IMR-90 (cell line): ENCODE measurements around the gene LMNTD2.

Experiments used
- BHLHE40 ChIP-seq: fragments of 150-350 bp; IDR thresholded peaks from 2 replicates; pipeline ENCODE4 v1.6.1; 2016; ENCODE audit warnings: mild to moderate bottlenecking, low read depth, low read length
- CEBPB ChIP-seq: IDR thresholded peaks from 2 replicates; pipeline ENCODE4 v1.6.1; 2012; ENCODE audit warnings: low read depth, low read length, improper control_type of control experiment
- FOS ChIP-seq: fragments of 150-350 bp; IDR thresholded peaks from 2 replicates; pipeline ENCODE4 v1.6.1; 2016; ENCODE audit warnings: low read depth, low read length
- MAFK ChIP-seq: IDR thresholded peaks from 2 replicates; pipeline ENCODE4 v1.6.1; 2012; ENCODE audit warnings: low read depth, low read length, improper control_type of control experiment
- MAZ ChIP-seq: IDR thresholded peaks from 2 replicates; pipeline ENCODE4 v1.6.1; 2012; ENCODE audit warnings: low read depth, mild to moderate bottlenecking, low read length, improper control_type of control experiment, moderate library complexity, borderline replicate concordance
- MXI1 ChIP-seq: IDR thresholded peaks from 2 replicates; pipeline ENCODE4 v1.6.1; 2012; ENCODE audit warnings: low read depth, mild to moderate bottlenecking, low read length, moderate library complexity, borderline replicate concordance
- POLR2A ChIP-seq: IDR thresholded peaks from 2 replicates; pipeline ENCODE4 v1.6.1; 2012; ENCODE audit warnings: mild to moderate bottlenecking, low read depth, low read length
- RAD21 ChIP-seq: IDR thresholded peaks from 2 replicates; pipeline ENCODE4 v1.6.1; 2012; ENCODE audit warnings: low read length, improper control_type of control experiment
- RFX5 ChIP-seq: IDR thresholded peaks from 2 replicates; pipeline ENCODE4 v1.8.0; 2012; ENCODE audit warnings: low read depth, mild to moderate bottlenecking, low read length, moderate library complexity
- TF ChIP-seq, protein P1 (sequence below): conservative IDR thresholded peaks from 2 replicates; pipeline ENCODE4 v1.5.1; 2012; ENCODE audit warnings: mild to moderate bottlenecking, low read depth, low read length, improper control_type of control experiment
- TF ChIP-seq, protein P2 (sequence below): fragments of 150-350 bp; IDR thresholded peaks from 2 replicates; pipeline ENCODE4 v1.6.1; 2017; ENCODE audit warnings: mild to moderate bottlenecking, antibody characterized with exemption, low read length, low read depth

DNA sequence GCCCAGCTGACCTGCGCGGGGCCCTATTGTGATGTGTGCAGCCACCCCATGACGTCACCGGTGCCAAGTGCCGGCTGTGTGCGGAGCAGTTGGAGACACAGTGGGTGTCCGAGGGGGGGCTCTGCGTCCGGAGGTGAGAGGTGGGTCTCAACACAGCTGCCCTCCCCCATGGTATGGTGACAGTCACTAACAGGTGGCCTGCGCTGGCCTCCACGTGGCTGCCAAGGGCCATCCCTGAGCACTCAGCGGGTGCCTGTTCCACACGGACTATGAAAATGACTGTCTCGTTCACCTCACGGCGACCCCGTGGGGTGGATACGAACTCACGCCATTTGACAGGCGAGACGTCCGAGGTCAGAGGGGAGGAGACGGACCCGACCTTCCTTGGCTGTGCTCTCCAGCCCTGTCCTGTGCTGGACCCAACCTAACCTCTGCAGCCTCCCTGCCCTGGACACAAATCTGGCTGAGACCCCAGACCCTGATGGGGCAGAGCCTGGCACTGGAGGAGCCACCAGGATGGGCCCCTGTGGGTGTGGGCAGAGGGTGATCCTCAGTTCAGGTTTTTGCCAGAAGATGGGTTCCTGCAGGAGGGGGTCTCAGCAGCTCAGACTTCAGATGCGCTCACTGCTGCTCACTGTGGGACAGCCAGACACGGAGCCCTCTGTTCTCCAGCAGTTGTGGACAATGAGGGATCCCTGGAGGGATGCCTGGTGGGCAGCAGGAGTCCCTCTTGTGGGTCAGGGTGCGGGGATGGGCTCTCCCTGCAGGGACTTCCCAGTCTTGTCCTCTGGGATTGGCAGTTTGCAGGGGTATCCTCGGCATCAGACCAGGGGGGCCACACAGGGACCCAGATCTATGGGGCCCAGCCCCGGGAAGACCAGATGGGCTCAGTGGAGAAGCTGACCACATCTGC lies 31.5 kb downstream of the LMNTD2 start:
- TF ChIP-seq MAZ (no peak), FOS (no peak), POLR2A (no peak), BHLHE40 (no peak), MXI1 (no peak), RAD21 (no peak), MAFK (no peak), CEBPB (no peak), RFX5 (no peak)
- TF ChIP-seq, protein P1, sequence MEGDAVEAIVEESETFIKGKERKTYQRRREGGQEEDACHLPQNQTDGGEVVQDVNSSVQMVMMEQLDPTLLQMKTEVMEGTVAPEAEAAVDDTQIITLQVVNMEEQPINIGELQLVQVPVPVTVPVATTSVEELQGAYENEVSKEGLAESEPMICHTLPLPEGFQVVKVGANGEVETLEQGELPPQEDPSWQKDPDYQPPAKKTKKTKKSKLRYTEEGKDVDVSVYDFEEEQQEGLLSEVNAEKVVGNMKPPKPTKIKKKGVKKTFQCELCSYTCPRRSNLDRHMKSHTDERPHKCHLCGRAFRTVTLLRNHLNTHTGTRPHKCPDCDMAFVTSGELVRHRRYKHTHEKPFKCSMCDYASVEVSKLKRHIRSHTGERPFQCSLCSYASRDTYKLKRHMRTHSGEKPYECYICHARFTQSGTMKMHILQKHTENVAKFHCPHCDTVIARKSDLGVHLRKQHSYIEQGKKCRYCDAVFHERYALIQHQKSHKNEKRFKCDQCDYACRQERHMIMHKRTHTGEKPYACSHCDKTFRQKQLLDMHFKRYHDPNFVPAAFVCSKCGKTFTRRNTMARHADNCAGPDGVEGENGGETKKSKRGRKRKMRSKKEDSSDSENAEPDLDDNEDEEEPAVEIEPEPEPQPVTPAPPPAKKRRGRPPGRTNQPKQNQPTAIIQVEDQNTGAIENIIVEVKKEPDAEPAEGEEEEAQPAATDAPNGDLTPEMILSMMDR = no peak
- TF ChIP-seq, protein P2, sequence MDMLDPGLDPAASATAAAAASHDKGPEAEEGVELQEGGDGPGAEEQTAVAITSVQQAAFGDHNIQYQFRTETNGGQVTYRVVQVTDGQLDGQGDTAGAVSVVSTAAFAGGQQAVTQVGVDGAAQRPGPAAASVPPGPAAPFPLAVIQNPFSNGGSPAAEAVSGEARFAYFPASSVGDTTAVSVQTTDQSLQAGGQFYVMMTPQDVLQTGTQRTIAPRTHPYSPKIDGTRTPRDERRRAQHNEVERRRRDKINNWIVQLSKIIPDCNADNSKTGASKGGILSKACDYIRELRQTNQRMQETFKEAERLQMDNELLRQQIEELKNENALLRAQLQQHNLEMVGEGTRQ = no peak
